Measurements from ENCODE around the gene NBEA.

The NBEA gene

DNA sequence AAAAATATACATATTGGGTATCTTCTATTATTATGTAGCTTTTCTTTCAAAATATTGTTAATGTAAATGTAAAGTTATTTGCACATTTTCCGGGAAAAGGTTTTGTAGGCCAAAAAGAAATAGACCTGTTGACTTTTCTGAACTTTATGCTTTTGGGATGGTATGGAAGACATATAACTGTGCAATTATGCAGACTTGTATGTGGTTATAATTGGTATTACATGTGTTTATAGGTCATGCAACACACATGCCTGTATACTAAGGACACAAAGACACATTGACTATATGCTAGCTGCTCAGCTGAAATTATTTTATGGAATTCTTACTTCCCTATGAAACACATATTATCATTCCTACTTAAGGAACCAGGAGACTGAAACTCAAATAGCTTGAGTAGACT lies 2.3 kb upstream of the NBEA start:
- peaks cover 2% of the 10 kb centered on the region for H3K27me3 ChIP-seq (ENCODE audit: insufficient read depth, insufficient read length)
- H3K4me3 ChIP-seq (ENCODE audit: insufficient read length, low read depth), result no peak overlapping the region
- TF ChIP-seq SUZ12 (IDR thresholded peaks at IDR 0.05; ENCODE audit: extremely low read depth, insufficient read depth, insufficient read length), result no peak
- TF ChIP-seq ZNF274 (IDR thresholded peaks at IDR 0.05; ENCODE audit: low read depth, low read length), result no peak
- no peak for TF ChIP-seq YY1 (IDR thresholded peaks at IDR 0.05; ENCODE audit: insufficient read depth, insufficient read length)
- no peaks in the 10 kb centered on the region for H3K4me1 ChIP-seq (ENCODE audit: insufficient read depth, insufficient read length)
- H3K9me3 ChIP-seq (ENCODE audit: insufficient read depth, low read length), result no peaks in the 10 kb centered on the region
- no peaks in the 10 kb centered on the region for H3K36me3 ChIP-seq (ENCODE audit: insufficient read depth, insufficient read length, low read length)
- no peak for DNase-seq (ENCODE audit: low read depth, low spot score)
- H3K9ac ChIP-seq (ENCODE audit: insufficient read length, low read depth), result no peak overlapping the region

DNA sequence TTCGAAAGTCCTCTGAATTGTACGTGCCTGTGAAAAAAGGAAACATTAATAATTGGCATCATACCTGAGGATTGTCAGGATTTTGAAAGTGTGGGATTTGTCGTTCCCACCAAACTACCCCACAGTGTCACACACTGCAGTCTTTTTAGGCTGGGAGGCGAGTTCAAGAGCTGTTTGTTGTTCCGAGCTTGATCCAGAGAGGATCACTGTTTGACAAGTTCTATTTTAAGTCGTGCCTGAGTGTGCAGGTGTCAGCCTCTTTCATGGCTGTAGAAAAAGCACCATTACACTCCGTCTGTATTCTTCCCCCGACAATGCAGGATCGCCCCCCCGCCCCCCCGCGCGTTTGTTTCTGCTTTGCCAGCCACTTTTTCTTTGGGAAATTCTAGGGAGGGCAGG lies 635 bp upstream of the NBEA start:
- Histone ChIP-seq H3K4me1 (ENCODE audit: insufficient read depth, insufficient read length) (no peaks in the 10 kb centered on the region), H3K9ac (ENCODE audit: insufficient read length, low read depth) (peak overlapping the region; percentile 56), H3K4me3 (ENCODE audit: insufficient read length, low read depth) (peak overlapping the region; percentile 36), H3K9me3 (ENCODE audit: insufficient read depth, low read length) (no peaks in the 10 kb centered on the region), H3K27me3 (ENCODE audit: insufficient read depth, insufficient read length) (peaks cover 2% of the 10 kb centered on the region), H3K36me3 (ENCODE audit: insufficient read depth, insufficient read length, low read length) (no peaks in the 10 kb centered on the region)
- TF ChIP-seq YY1 (IDR thresholded peaks at IDR 0.05; ENCODE audit: insufficient read depth, insufficient read length) (no peak), SUZ12 (IDR thresholded peaks at IDR 0.05; ENCODE audit: extremely low read depth, insufficient read depth, insufficient read length) (no peak), ZNF274 (IDR thresholded peaks at IDR 0.05; ENCODE audit: low read depth, low read length) (no peak)
- no peak for DNase-seq (ENCODE audit: low read depth, low spot score)

DNA sequence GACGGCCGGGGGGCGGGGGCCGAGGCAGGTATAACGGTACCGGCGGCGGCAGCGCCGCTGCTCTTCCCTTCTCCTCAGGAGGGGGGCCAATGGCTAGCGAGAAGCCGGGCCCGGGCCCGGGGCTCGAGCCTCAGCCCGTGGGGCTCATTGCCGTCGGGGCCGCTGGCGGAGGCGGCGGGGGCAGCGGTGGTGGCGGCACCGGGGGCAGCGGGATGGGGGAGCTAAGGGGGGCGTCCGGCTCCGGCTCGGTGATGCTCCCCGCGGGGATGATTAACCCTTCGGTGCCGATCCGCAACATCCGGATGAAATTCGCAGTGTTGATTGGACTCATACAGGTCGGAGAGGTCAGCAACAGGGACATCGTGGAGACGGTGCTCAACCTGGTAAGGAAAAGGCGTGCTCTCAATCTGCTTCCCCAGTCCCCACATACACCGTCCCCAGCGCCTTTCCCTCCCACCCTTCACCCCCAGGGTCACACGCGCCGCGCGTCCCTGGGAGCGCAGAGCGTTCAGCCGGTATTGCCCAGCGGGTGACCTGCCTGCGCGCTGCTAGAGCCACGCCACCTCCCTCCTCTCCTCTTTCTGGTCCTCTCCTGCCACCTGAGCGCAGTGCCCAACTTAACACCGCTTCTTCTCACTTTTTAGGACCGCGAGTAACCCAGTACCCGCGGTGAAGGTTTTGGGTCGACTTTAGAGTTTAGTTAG lies 814 bp downstream of the NBEA start:
- TF ChIP-seq SUZ12 (IDR thresholded peaks at IDR 0.05; ENCODE audit: extremely low read depth, insufficient read depth, insufficient read length) (no peak), ZNF274 (IDR thresholded peaks at IDR 0.05; ENCODE audit: low read depth, low read length) (no peak)
- H3K9ac ChIP-seq (ENCODE audit: insufficient read length, low read depth), result peak overlapping the region; percentile 77
- H3K36me3 ChIP-seq (ENCODE audit: insufficient read depth, insufficient read length, low read length), result no peaks in the 10 kb centered on the region
- peak overlapping the region; percentile 67 for H3K4me3 ChIP-seq (ENCODE audit: insufficient read length, low read depth)
- H3K9me3 ChIP-seq (ENCODE audit: insufficient read depth, low read length), result no peaks in the 10 kb centered on the region
- H3K4me1 ChIP-seq (ENCODE audit: insufficient read depth, insufficient read length), result no peaks in the 10 kb centered on the region
- no peak for DNase-seq (ENCODE audit: low read depth, low spot score)
- peaks cover 2% of the 10 kb centered on the region for H3K27me3 ChIP-seq (ENCODE audit: insufficient read depth, insufficient read length)

GRCh38 chr13:34943436-34944273 lies 1.6 kb downstream of the NBEA start:
- peaks cover 2% of the 10 kb centered on the region for H3K27me3 ChIP-seq (ENCODE audit: insufficient read depth, insufficient read length)
- no peaks in the 10 kb centered on the region for H3K9me3 ChIP-seq (ENCODE audit: insufficient read depth, low read length)
- no peak for DNase-seq (ENCODE audit: low read depth, low spot score)
- H3K4me3 ChIP-seq (ENCODE audit: insufficient read length, low read depth), result peak overlapping the region; percentile 67
- H3K4me1 ChIP-seq (ENCODE audit: insufficient read depth, insufficient read length), result no peaks in the 10 kb centered on the region
- H3K9ac ChIP-seq (ENCODE audit: insufficient read length, low read depth), result peak overlapping the region; percentile 77
- TF ChIP-seq SUZ12 (IDR thresholded peaks at IDR 0.05; ENCODE audit: extremely low read depth, insufficient read depth, insufficient read length) (no peak), YY1 (IDR thresholded peaks at IDR 0.05; ENCODE audit: insufficient read depth, insufficient read length) (no peak), ZNF274 (IDR thresholded peaks at IDR 0.05; ENCODE audit: low read depth, low read length) (no peak)
- no peaks in the 10 kb centered on the region for H3K36me3 ChIP-seq (ENCODE audit: insufficient read depth, insufficient read length, low read length)

- Histone ChIP-seq H3K36me3 (ENCODE audit: insufficient read depth, insufficient read length, low read length) (no peaks in the 10 kb centered on the region), H3K27me3 (ENCODE audit: insufficient read depth, insufficient read length) (peaks cover 2% of the 10 kb centered on the region), H3K4me1 (ENCODE audit: insufficient read depth, insufficient read length) (no peaks in the 10 kb centered on the region), H3K9ac (ENCODE audit: insufficient read length, low read depth) (no peak overlapping the region), H3K9me3 (ENCODE audit: insufficient read depth, low read length) (no peaks in the 10 kb centered on the region), H3K4me3 (ENCODE audit: insufficient read length, low read depth) (no peak overlapping the region)
- no peak for DNase-seq (ENCODE audit: low read depth, low spot score)
- no peak for TF ChIP-seq YY1 (IDR thresholded peaks at IDR 0.05; ENCODE audit: insufficient read depth, insufficient read length)
Observed at GRCh38 chr13:34944274-34944634, 2.2 kb downstream of the NBEA start.

DNA sequence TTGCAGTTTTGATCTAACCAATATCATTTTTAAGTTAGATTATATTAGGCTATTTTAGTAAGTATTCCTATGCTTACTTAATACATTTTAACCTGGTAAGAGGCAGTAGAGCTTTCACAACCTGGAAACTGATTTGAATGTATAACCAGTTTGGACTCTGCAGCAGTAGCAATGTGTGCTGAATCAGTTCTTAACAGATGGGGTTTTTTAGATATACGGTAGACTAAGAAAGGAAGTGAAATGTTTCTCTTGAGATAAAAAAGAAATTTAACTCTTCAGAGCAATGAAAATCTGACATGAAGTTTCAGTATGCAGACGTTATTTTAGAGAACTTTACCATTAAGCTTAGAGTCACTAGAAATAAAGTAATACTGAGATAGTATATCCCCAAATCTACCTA lies 2.7 kb downstream of the NBEA start:
- no peaks in the 10 kb centered on the region for H3K4me1 ChIP-seq (ENCODE audit: insufficient read depth, insufficient read length)
- TF ChIP-seq SUZ12 (IDR thresholded peaks at IDR 0.05; ENCODE audit: extremely low read depth, insufficient read depth, insufficient read length), result no peak
- no peak for TF ChIP-seq ZNF274 (IDR thresholded peaks at IDR 0.05; ENCODE audit: low read depth, low read length)
- TF ChIP-seq YY1 (IDR thresholded peaks at IDR 0.05; ENCODE audit: insufficient read depth, insufficient read length), result no peak
- no peak for DNase-seq (ENCODE audit: low read depth, low spot score)
- H3K4me3 ChIP-seq (ENCODE audit: insufficient read length, low read depth), result no peak overlapping the region
- no peaks in the 10 kb centered on the region for H3K36me3 ChIP-seq (ENCODE audit: insufficient read depth, insufficient read length, low read length)
- H3K9ac ChIP-seq (ENCODE audit: insufficient read length, low read depth), result no peak overlapping the region
- H3K27me3 ChIP-seq (ENCODE audit: insufficient read depth, insufficient read length), result peaks cover 2% of the 10 kb centered on the region
- H3K9me3 ChIP-seq (ENCODE audit: insufficient read depth, low read length), result no peaks in the 10 kb centered on the region

DNA sequence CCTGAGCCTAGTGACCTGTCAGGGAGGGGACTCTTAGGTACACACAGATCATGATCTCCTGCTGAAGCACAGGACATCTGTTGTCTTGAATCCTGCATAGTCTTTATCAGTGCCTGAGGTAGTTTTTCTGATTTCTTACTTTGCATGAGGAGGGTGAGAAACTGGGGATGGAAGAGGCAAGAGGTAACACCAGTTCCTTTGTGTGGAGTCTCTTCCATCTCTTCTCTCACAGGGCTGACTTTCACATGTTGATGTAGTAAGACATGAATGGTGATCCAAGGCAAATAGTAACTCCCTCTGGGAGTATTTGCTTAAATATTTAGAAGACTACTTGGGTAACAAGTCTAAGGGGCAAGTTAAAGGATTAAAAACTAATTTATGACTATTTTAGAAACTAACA lies 9.5 kb downstream of the NBEA start:
- TF ChIP-seq SUZ12 (IDR thresholded peaks at IDR 0.05; ENCODE audit: extremely low read depth, insufficient read depth, insufficient read length) (no peak), ZNF274 (IDR thresholded peaks at IDR 0.05; ENCODE audit: low read depth, low read length) (no peak), YY1 (IDR thresholded peaks at IDR 0.05; ENCODE audit: insufficient read depth, insufficient read length) (no peak)
- no peaks in the 10 kb centered on the region for H3K36me3 ChIP-seq (ENCODE audit: insufficient read depth, insufficient read length, low read length)
- peaks cover 15% of the 10 kb centered on the region; the same call in 1 of the 2 replicates for H3K9me3 ChIP-seq (ENCODE audit: insufficient read depth, low read length)
- H3K27me3 ChIP-seq (ENCODE audit: insufficient read depth, insufficient read length), result no peaks in the 10 kb centered on the region
- DNase-seq (ENCODE audit: low read depth, low spot score), result no peak
- H3K4me3 ChIP-seq (ENCODE audit: insufficient read length, low read depth), result no peak overlapping the region
- no peaks in the 10 kb centered on the region for H3K4me1 ChIP-seq (ENCODE audit: insufficient read depth, insufficient read length)
- H3K9ac ChIP-seq (ENCODE audit: insufficient read length, low read depth), result no peak overlapping the region

Measured in NT2/D1 (cell line).